Keratinocyte (primary cell): Measurements from ENCODE around the gene SRGAP2. TPM values are rescaled to one million over a fixed set of nuclear protein-coding genes. Genes with fewer than 3 reads are reported as not detected.
"Not testable (repeated sequence)": the region's sequence is repeated elsewhere in the genome, so short reads cannot be mapped to it uniquely, and the experiment has no call there.

ENCODE experiments used
- DNase-seq: peaks from one replicate; pipeline ENCODE4 v3.0.0-alpha.2; 2011; ENCODE audit warnings: low read depth, missing footprints, low spot score
- FAIRE-seq: peaks from 2 replicates; lab custom pipeline; 2011; peaks lifted over from hg19 to GRCh38; lab: Jason Lieb, UNC
- H2AFZ ChIP-seq: 2 replicates; pipeline ENCODE4 v1.6.0; 2012; ENCODE audit warnings: low read length, control low read depth, inconsistent platforms; ENCODE audit not compliant: control insufficient read depth
- H3K27ac ChIP-seq: 2 replicates; pipeline ENCODE4 v1.5.1; 2011; ENCODE audit warnings: low read length; ENCODE audit not compliant: control insufficient read depth, insufficient read depth
- H3K27me3 ChIP-seq: 3 replicates; pipeline ENCODE4 v1.6.0; 2011; ENCODE audit warnings: low read length; ENCODE audit not compliant: control insufficient read depth, insufficient read depth; ENCODE audit errors: extremely low read depth
- H3K36me3 ChIP-seq, 2 experiments: 2 replicates in 1 of 2; 3 replicates in 1 of 2; pipeline ENCODE4 v1.5.1; 2011; ENCODE audit warnings: low read length in 2 of 2, mild to moderate bottlenecking in 1 of 2; ENCODE audit not compliant: control insufficient read depth in 2 of 2, insufficient read depth in 2 of 2; ENCODE audit errors: extremely low read depth in 1 of 2
- H3K4me1 ChIP-seq: 3 replicates; pipeline ENCODE4 v1.5.1; 2011; ENCODE audit warnings: low read length; ENCODE audit not compliant: control insufficient read depth, insufficient read depth; ENCODE audit errors: extremely low read depth
- H3K4me2 ChIP-seq: 3 replicates; pipeline ENCODE4 v1.6.0; 2011; ENCODE audit warnings: low read depth, low read length; ENCODE audit not compliant: control insufficient read depth, insufficient read depth; ENCODE audit errors: extremely low read depth
- H3K4me3 ChIP-seq, 3 experiments: fragments of 200-600 bp in 1 of 3; sonication (generic) in 1 of 3; 2 replicates in 2 of 3; 3 replicates in 1 of 3; pipeline ENCODE4 v1.5.1; 2011 to 2016; ENCODE audit warnings: low read length in 3 of 3, mild to moderate bottlenecking in 3 of 3, control low read depth in 2 of 3, inconsistent platforms in 1 of 3, low read depth in 1 of 3, mixed read lengths in 1 of 3, mixed run types in 1 of 3, moderate library complexity in 1 of 3; ENCODE audit not compliant: control insufficient read depth in 2 of 3, insufficient read depth in 2 of 3; ENCODE audit errors: extremely low read depth in 1 of 3
- H3K79me2 ChIP-seq: 2 replicates; pipeline ENCODE4 v1.6.0; 2012; ENCODE audit warnings: low read length; ENCODE audit not compliant: control insufficient read depth, insufficient read depth
- H3K9ac ChIP-seq: 3 replicates; pipeline ENCODE4 v1.6.0; 2011; ENCODE audit warnings: low read length; ENCODE audit not compliant: control insufficient read depth, insufficient read depth; ENCODE audit errors: extremely low read depth
- H3K9me1 ChIP-seq: 3 replicates; pipeline ENCODE4 v1.6.0; 2011; ENCODE audit warnings: low read length; ENCODE audit not compliant: control insufficient read depth, insufficient read depth; ENCODE audit errors: extremely low read depth
- H3K9me3 ChIP-seq: 2 replicates; pipeline ENCODE4 v1.5.1; 2012; ENCODE audit warnings: low read depth, low read length; ENCODE audit not compliant: control insufficient read depth
- H4K20me1 ChIP-seq: 3 replicates; pipeline ENCODE4 v1.6.0; 2011; ENCODE audit warnings: low read length; ENCODE audit not compliant: control insufficient read depth, insufficient read depth; ENCODE audit errors: extremely low read depth
- dilution Hi-C: fragments of 300-500 bp; cut with MboI; formaldehyde crosslinking; loops from one replicate; pipeline ENCODE4 v1.7.0; 2020; ENCODE audit warnings: low sequenced_read_pairs; ENCODE audit not compliant: extremely low pct_ligation_motif_present
- polyA plus RNA-seq, 5 experiments: library from polyadenylated mRNA; depleted of rRNA in 3 of 5; stranded (reverse) in 3 of 5; stranded (forward) in 1 of 5; unstranded in 1 of 5; fragments of >200 nt; gene quantifications; 1 replicate in 1 of 5; 2 replicates in 3 of 5; 3 replicates in 1 of 5; pipeline versions ENCODE4 v1.2.1 to v1.2.3, GENCODE V29; 2011 to 2012; ENCODE audit warnings: missing spikeins in 2 of 5, low read depth in 1 of 5, low replicate concordance in 1 of 5

Gene SRGAP2
- polyA plus RNA-seq, 1 donor (not counting 4 experiments of a cell fraction or from before 2014, with no cell fraction given), result 12.7 TPM

- H3K36me3 ChIP-seq, H3K4me2 ChIP-seq, DNase-seq, FAIRE-seq, H4K20me1 ChIP-seq, H2AFZ ChIP-seq, H3K4me1 ChIP-seq, H3K27me3 ChIP-seq, dilution Hi-C loops, H3K9me1 ChIP-seq, H3K9me3 ChIP-seq, H3K79me2 ChIP-seq, H3K9ac ChIP-seq, H3K4me3 ChIP-seq, H3K27ac ChIP-seq: not testable (repeated sequence)
Observed at GRCh38 chr1:206179666-206180065, 23.7 kb upstream of the SRGAP2 start.

- H3K27ac ChIP-seq, DNase-seq, H3K9me3 ChIP-seq, H3K4me2 ChIP-seq, dilution Hi-C loops, H2AFZ ChIP-seq, H3K79me2 ChIP-seq, FAIRE-seq, H4K20me1 ChIP-seq, H3K9me1 ChIP-seq, H3K9ac ChIP-seq, H3K27me3 ChIP-seq, H3K4me1 ChIP-seq, H3K4me3 ChIP-seq, H3K36me3 ChIP-seq: not testable (repeated sequence)
Observed at GRCh38 chr1:206182368-206183317, 20.7 kb upstream of the SRGAP2 start.

GRCh38 chr1:206183788-206184187 is 19.6 kb upstream of the SRGAP2 start:
- H3K4me3 ChIP-seq, H3K79me2 ChIP-seq, H3K27me3 ChIP-seq, dilution Hi-C loops, DNase-seq, FAIRE-seq, H3K9me1 ChIP-seq, H3K36me3 ChIP-seq, H2AFZ ChIP-seq, H3K9ac ChIP-seq, H3K4me2 ChIP-seq, H3K27ac ChIP-seq, H3K4me1 ChIP-seq, H3K9me3 ChIP-seq, H4K20me1 ChIP-seq: not testable (repeated sequence)

DNA sequence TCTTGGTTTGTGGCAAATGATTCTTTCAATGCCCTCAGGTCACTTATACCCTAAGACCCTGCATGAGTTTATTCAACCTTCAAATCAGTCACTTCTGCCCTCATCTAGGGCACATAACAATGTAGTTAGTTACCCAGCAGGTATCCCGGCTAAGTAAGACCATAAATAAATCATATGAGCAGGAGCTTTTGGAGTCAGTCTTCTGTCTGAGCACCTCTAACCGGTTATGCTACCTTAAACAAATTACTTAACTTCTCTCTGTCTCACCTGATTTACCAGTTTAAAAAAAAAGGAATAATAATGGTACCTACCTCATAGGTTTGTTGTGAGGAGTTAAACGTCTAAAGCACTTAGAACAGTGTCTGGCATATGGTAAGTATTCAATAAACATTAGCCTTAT is 17.6 kb upstream of the SRGAP2 start:
- H3K27ac ChIP-seq, H3K4me1 ChIP-seq, DNase-seq, H3K79me2 ChIP-seq, H3K4me2 ChIP-seq, H3K9me3 ChIP-seq, H3K36me3 ChIP-seq, H2AFZ ChIP-seq, H3K4me3 ChIP-seq, H3K27me3 ChIP-seq, H3K9me1 ChIP-seq, dilution Hi-C loops, FAIRE-seq, H3K9ac ChIP-seq, H4K20me1 ChIP-seq: not testable (repeated sequence)

DNA sequence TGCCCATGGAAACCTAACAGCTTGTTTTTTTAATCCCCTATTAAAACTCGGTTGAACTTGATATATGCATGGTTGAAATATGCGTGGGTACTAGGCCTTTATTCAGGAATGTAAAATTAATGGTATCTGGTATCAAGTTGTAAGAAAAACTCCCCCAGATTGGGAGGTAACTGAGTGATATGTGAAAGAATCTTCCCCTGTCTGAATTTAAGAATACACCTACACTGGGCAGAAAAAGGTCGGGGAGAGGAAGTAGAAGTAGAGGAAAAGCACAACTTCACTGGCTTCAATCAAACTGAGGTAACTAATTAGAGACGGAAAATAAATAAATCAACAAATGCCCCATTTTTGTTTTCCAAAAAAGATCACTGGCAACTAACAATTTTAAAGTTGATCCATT is 16.5 kb upstream of the SRGAP2 start:
- H4K20me1 ChIP-seq, FAIRE-seq, dilution Hi-C loops, H3K27me3 ChIP-seq, H3K9me3 ChIP-seq, H2AFZ ChIP-seq, H3K4me1 ChIP-seq, H3K4me3 ChIP-seq, H3K9me1 ChIP-seq, H3K79me2 ChIP-seq, H3K36me3 ChIP-seq, DNase-seq, H3K27ac ChIP-seq, H3K9ac ChIP-seq, H3K4me2 ChIP-seq: not testable (repeated sequence)
